Endothelial cell of umbilical vein (primary cell): ENCODE measurements around the gene TMOD2. TPM values are rescaled to one million over a fixed set of nuclear protein-coding genes. Genes with fewer than 3 reads are reported as not detected.

Source experiments
- BruUV-seq: library from RNA; stranded (reverse); fragments of 400-500 nt; replicated peaks from 2 replicates; lab custom pipeline; 2021; lab: Mats Ljungman, UMichigan
- CTCF ChIA-PET: fragments of 300-600, 350-600 bp; sonication (Branson Sonifier 250); formaldehyde crosslinking; loops from one replicate; lab custom pipeline; 2021; ENCODE audit warnings: antibody characterized with exemption, inconsistent platforms; lab: Charles Lee
- POLR2A ChIA-PET: fragments of 300-600, 350-600 bp; sonication (Branson Sonifier 250); formaldehyde crosslinking; loops from one replicate; lab custom pipeline; 2021; ENCODE audit warnings: antibody characterized with exemption, inconsistent platforms; lab: Charles Lee
- DNase-seq: peaks from one replicate; pipeline ENCODE4 v3.0.0-alpha.2; 2011; ENCODE audit warnings: low read depth, low spot score
- FAIRE-seq: peaks from 2 replicates; lab custom pipeline; 2011; peaks lifted over from hg19 to GRCh38; lab: Jason Lieb, UNC
- H2AFZ ChIP-seq: 2 replicates; pipeline ENCODE4 v1.6.0; 2012; ENCODE audit warnings: low read depth, low read length, control low read depth, inconsistent platforms
- H3K27ac ChIP-seq: 2 replicates; pipeline ENCODE4 v1.5.1; 2011; ENCODE audit warnings: low read depth, mild to moderate bottlenecking, control low read depth, low read length, moderate library complexity; ENCODE audit not compliant: insufficient read depth
- H3K27me3 ChIP-seq, 2 experiments: 2 replicates each; pipeline versions ENCODE4 v1.6.0 to v1.6.1; 2011; ENCODE audit warnings: low read length in 2 of 2, mixed read lengths in 1 of 2; ENCODE audit not compliant: control insufficient read depth in 2 of 2, insufficient read depth in 2 of 2
- H3K36me3 ChIP-seq, 2 experiments: 2 replicates in 1 of 2; 3 replicates in 1 of 2; pipeline ENCODE4 v1.5.1; 2011; ENCODE audit warnings: low read length in 2 of 2, mild to moderate bottlenecking in 1 of 2, moderate library complexity in 1 of 2; ENCODE audit not compliant: control insufficient read depth in 2 of 2, insufficient read depth in 2 of 2; ENCODE audit errors: extremely low read depth in 1 of 2
- H3K4me1 ChIP-seq: 3 replicates; pipeline ENCODE4 v1.5.1; 2011; ENCODE audit warnings: mild to moderate bottlenecking, low read length; ENCODE audit not compliant: control insufficient read depth, insufficient read depth; ENCODE audit errors: extremely low read depth
- H3K4me2 ChIP-seq: 2 replicates; pipeline ENCODE4 v1.6.1; 2011; ENCODE audit warnings: low read length, control low read depth, mixed read lengths; ENCODE audit not compliant: insufficient read depth
- H3K4me3 ChIP-seq, 3 experiments: fragments of 200-600 bp in 1 of 3; sonication (generic), shearing (Covaris generic) in 1 of 3; replicated peaks in 1 of 3; 2 replicates each; pipeline ENCODE4 v1.5.1; 2011 to 2016; ENCODE audit warnings: control low read depth in 3 of 3, low read length in 3 of 3, mild to moderate bottlenecking in 2 of 3, inconsistent platforms in 1 of 3, low read depth in 1 of 3, moderate library complexity in 1 of 3; ENCODE audit not compliant: insufficient read depth in 1 of 3
- H3K79me2 ChIP-seq: 2 replicates; pipeline ENCODE4 v1.6.0; 2012; ENCODE audit warnings: low read length, inconsistent platforms; ENCODE audit not compliant: control insufficient read depth, insufficient read depth
- H3K9ac ChIP-seq: replicated peaks from 2 replicates; pipeline ENCODE3; 2011; ENCODE audit warnings: low read length, control low read depth; ENCODE audit not compliant: insufficient read depth; ENCODE audit errors: extremely low read depth
- H3K9me1 ChIP-seq: replicated peaks from 3 replicates; pipeline ENCODE4 v1.6.0; 2011; ENCODE audit warnings: mild to moderate bottlenecking, low read length; ENCODE audit not compliant: control insufficient read depth, insufficient read depth; ENCODE audit errors: extremely low read depth
- H3K9me3 ChIP-seq: replicated peaks from 2 replicates; pipeline ENCODE4 v1.5.1; 2012; ENCODE audit warnings: low read length, inconsistent platforms; ENCODE audit not compliant: control insufficient read depth, insufficient read depth
- H4K20me1 ChIP-seq: replicated peaks from 2 replicates; pipeline ENCODE3; 2011; ENCODE audit warnings: mild to moderate bottlenecking, low read length; ENCODE audit not compliant: control insufficient read depth, insufficient read depth; ENCODE audit errors: extremely low read depth
- EZH2 ChIP-seq: IDR thresholded peaks from 2 replicates; pipeline ENCODE4 v1.6.1; 2012; ENCODE audit warnings: borderline replicate concordance, low read depth, mild to moderate bottlenecking, moderate library complexity, low read length, inconsistent platforms; ENCODE audit not compliant: severe bottlenecking
- FOS ChIP-seq: IDR thresholded peaks from 2 replicates; pipeline ENCODE4 v1.6.1; 2011; ENCODE audit warnings: mild to moderate bottlenecking, low read length, moderate library complexity, borderline replicate concordance; ENCODE audit not compliant: insufficient read depth
- GATA2 ChIP-seq: IDR thresholded peaks from 2 replicates; pipeline ENCODE4 v1.7.0; 2011; ENCODE audit warnings: low read depth, mild to moderate bottlenecking, moderate library complexity, mixed read lengths, low read length; ENCODE audit not compliant: insufficient read length, insufficient read depth
- JUN ChIP-seq: IDR thresholded peaks from 2 replicates; pipeline ENCODE4 v1.6.1; 2011; ENCODE audit warnings: borderline replicate concordance, low read depth; ENCODE audit not compliant: insufficient read length, insufficient read depth
- MYC ChIP-seq: IDR thresholded peaks from one replicate; pipeline ENCODE4 v1.6.1; 2011; ENCODE audit warnings: mild to moderate bottlenecking, low read depth, low read length
- POLR2A ChIP-seq: IDR thresholded peaks from 2 replicates; pipeline ENCODE4 v1.6.1; 2012; ENCODE audit warnings: low read depth, mild to moderate bottlenecking, control low read depth, low read length
- POLR2AphosphoS5 ChIP-seq: IDR thresholded peaks from 2 replicates; pipeline ENCODE4 v1.6.1; 2012; ENCODE audit warnings: low read depth, mild to moderate bottlenecking, control low read depth, low read length, moderate library complexity; ENCODE audit not compliant: insufficient read depth
- dilution Hi-C: fragments of 300-500 bp; cut with MboI; formaldehyde crosslinking; loops from one replicate; pipeline ENCODE4 v1.15.0; 2019; ENCODE audit warnings: low sequenced_read_pairs; ENCODE audit not compliant: extremely low pct_ligation_motif_present
- intact Hi-C: fragments of 100-400 bp; cut with micrococcal nuclease; formaldehyde crosslinking; loops from one replicate; pipeline ENCODE4 v1.10.0; 2022
- polyA plus RNA-seq, 4 experiments: library from polyadenylated mRNA; depleted of rRNA in 3 of 4; stranded (reverse) in 3 of 4; unstranded in 1 of 4; fragments of >200 nt; gene quantifications; 2 replicates each; pipeline versions ENCODE4 v1.2.1 to v1.2.3, GENCODE V29; 2011 to 2012; ENCODE audit warnings: missing spikeins in 1 of 4
- total RNA-seq: library from RNA; stranded (reverse); gene quantifications from 2 replicates; pipeline ENCODE4 v1.2.3, GENCODE V29; 2021
- TF ChIP-seq, protein P1 (sequence below): IDR thresholded peaks from 2 replicates; pipeline ENCODE4 v1.6.1; 2011; ENCODE audit not compliant: insufficient read depth, insufficient read length
- TF ChIP-seq, protein P2 (sequence below), 2 donors: IDR thresholded peaks; 1 replicate in 1 of 2; 2 replicates in 1 of 2; pipeline ENCODE4 v1.5.1; 2011; ENCODE audit warnings: low read length in 2 of 2, mild to moderate bottlenecking in 2 of 2, moderate library complexity in 2 of 2, control low read depth in 1 of 2, inconsistent platforms in 1 of 2, low read depth in 1 of 2; ENCODE audit not compliant: insufficient read depth in 1 of 2; ENCODE audit errors: extremely low read depth in 1 of 2

The TMOD2 gene
- total and polyA plus RNA-seq, 2 donors (not counting 3 experiments of a cell fraction or from before 2014, with no cell fraction given), result 0.46 to 2.7 TPM

- H3K36me3 ChIP-seq, result no peaks in the 10 kb centered on the region
- dilution Hi-C loops (no loop called here), intact Hi-C loops (loop anchor here (1.0 kb wide), 1 partner anchor 9 kb away; no protein-coding TSS in a partner anchor)
- TF ChIP-seq FOS (no peak), EZH2 (no peak), MYC (no peak), POLR2A (no peak), POLR2AphosphoS5 (no peak), JUN (no peak), GATA2 (no peak)
- TF ChIP-seq, protein P1, sequence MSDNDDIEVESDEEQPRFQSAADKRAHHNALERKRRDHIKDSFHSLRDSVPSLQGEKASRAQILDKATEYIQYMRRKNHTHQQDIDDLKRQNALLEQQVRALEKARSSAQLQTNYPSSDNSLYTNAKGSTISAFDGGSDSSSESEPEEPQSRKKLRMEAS, result no peak
- TF ChIP-seq, protein P2, sequence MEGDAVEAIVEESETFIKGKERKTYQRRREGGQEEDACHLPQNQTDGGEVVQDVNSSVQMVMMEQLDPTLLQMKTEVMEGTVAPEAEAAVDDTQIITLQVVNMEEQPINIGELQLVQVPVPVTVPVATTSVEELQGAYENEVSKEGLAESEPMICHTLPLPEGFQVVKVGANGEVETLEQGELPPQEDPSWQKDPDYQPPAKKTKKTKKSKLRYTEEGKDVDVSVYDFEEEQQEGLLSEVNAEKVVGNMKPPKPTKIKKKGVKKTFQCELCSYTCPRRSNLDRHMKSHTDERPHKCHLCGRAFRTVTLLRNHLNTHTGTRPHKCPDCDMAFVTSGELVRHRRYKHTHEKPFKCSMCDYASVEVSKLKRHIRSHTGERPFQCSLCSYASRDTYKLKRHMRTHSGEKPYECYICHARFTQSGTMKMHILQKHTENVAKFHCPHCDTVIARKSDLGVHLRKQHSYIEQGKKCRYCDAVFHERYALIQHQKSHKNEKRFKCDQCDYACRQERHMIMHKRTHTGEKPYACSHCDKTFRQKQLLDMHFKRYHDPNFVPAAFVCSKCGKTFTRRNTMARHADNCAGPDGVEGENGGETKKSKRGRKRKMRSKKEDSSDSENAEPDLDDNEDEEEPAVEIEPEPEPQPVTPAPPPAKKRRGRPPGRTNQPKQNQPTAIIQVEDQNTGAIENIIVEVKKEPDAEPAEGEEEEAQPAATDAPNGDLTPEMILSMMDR (IDR thresholded peaks at IDR 0.05; ENCODE audit: extremely low read depth in 1 of 2, insufficient read depth in 1 of 2, low read depth in 1 of 2, low read length in 2 of 2), result no peak
- BruUV-seq, result no TSS peak
- ChIA-PET CTCF (interaction anchor here (0.9 to 2.2 kb wide), 7 partner anchors 10 to 220 kb away, joined by 3 to 9 read pairs (median 3); no protein-coding TSS in a partner anchor), POLR2A (interaction anchor here (0.5 kb wide), 1 partner anchor 48 kb away, joined by 3 read pairs; no protein-coding TSS in a partner anchor)
- no peaks in the 10 kb centered on the region for H3K27me3 ChIP-seq
- peak; percentile 59 for DNase-seq
- H3K9ac ChIP-seq, result peak overlapping the region; percentile 24
- peak; percentile 46 for FAIRE-seq
- H3K4me2 ChIP-seq, result peak overlapping the region; percentile 86
- peaks cover 91% of the 10 kb centered on the region for H3K79me2 ChIP-seq
- H3K4me1 ChIP-seq, result peaks cover 80% of the 10 kb centered on the region
- H4K20me1 ChIP-seq, result no peaks in the 10 kb centered on the region
- H2AFZ ChIP-seq, result no peak overlapping the region
- no peak overlapping the region for H3K4me3 ChIP-seq
- peak overlapping the region; percentile 50 for H3K27ac ChIP-seq
- no peaks in the 10 kb centered on the region for H3K9me3 ChIP-seq
- H3K9me1 ChIP-seq, result no peaks in the 10 kb centered on the region
Observed at GRCh38 chr15:51841406-51842040, 90.1 kb downstream of the TMOD2 start.
